Ascending aorta (tissue), 2 donors: ENCODE measurements around the gene PDE9A. TPM values are rescaled to one million over a fixed set of nuclear protein-coding genes. Genes with fewer than 3 reads are reported as not detected.

Experiments used
- DNase-seq, 2 donors: peaks; one replicate each; pipeline ENCODE4 v3.0.0-alpha.2; 2019; ENCODE audit warnings: low spot score in 2 of 2
- H3K27ac ChIP-seq, 2 donors: fragments of 200-600 bp; sonication (generic); one replicate each; pipeline ENCODE4 v1.5.1; 2016 to 2017; ENCODE audit warnings: mild to moderate bottlenecking in 1 of 2
- H3K27me3 ChIP-seq: fragments of 200-600 bp; sonication (generic); one replicate; pipeline ENCODE4 v1.5.1; 2017
- H3K36me3 ChIP-seq, 2 donors: fragments of 200-600 bp; sonication (generic); one replicate each; pipeline ENCODE4 v1.5.1; 2016
- H3K4me1 ChIP-seq, 2 donors: fragments of 200-600 bp; sonication (generic); one replicate each; pipeline ENCODE4 v1.5.1; 2016 to 2017; ENCODE audit warnings: mild to moderate bottlenecking in 1 of 2
- H3K4me3 ChIP-seq, 2 donors: fragments of 200-600 bp; sonication (generic); one replicate each; pipeline ENCODE4 v1.5.1; 2016 to 2017; ENCODE audit warnings: mild to moderate bottlenecking in 1 of 2
- H3K9me3 ChIP-seq, 2 donors: fragments of 200-600 bp; sonication (generic); one replicate each; pipeline ENCODE4 v1.5.1; 2016
- CTCF ChIP-seq, 3 experiments: fragments of 200-600 bp in 2 of 3; fragments of 450-650 bp in 1 of 3; sonication (generic) in 2 of 3; IDR thresholded peaks; one replicate each; pipeline ENCODE4 v1.5.1; 2016 to 2019; ENCODE audit warnings: antibody characterized with exemption in 3 of 3, mild to moderate bottlenecking in 1 of 3, moderate library complexity in 1 of 3
- intact Hi-C: fragments of 100-400 bp; cut with DNase I; formaldehyde crosslinking; loops from one replicate; pipeline ENCODE4 v1.15.1; 2023
- total RNA-seq: library from RNA; depleted of rRNA; stranded (reverse); fragments of >200 nt; gene quantifications from one replicate; pipeline ENCODE4 v1.1.0, GENCODE V29; 2016

PDE9A gene
- total RNA-seq, 1 donor from 2014 or later, result 2.2 TPM

- H3K36me3 ChIP-seq, result no peaks in the 10 kb centered on the region
- no peak overlapping the region for H3K27ac ChIP-seq
- H3K4me1 ChIP-seq, result no peaks in the 10 kb centered on the region
- no peak for TF ChIP-seq CTCF (IDR thresholded peaks at IDR 0.05)
- H3K9me3 ChIP-seq, result no peaks in the 10 kb centered on the region
- no peak for DNase-seq
- H3K27me3 ChIP-seq, result no peaks in the 10 kb centered on the region
- intact Hi-C loops, result no loop called here
- H3K4me3 ChIP-seq, result no peak overlapping the region
Measured at GRCh38 chr21:42676808-42677207, 23.4 kb downstream of the PDE9A start.

GRCh38 chr21:42677339-42678321 is 24.2 kb downstream of the PDE9A start:
- H3K4me1 ChIP-seq, result no peaks in the 10 kb centered on the region
- no peak overlapping the region for H3K27ac ChIP-seq
- no peak for TF ChIP-seq CTCF (IDR thresholded peaks at IDR 0.05)
- DNase-seq, result no peak
- no peaks in the 10 kb centered on the region for H3K36me3 ChIP-seq
- H3K9me3 ChIP-seq, result no peaks in the 10 kb centered on the region
- no peak overlapping the region for H3K4me3 ChIP-seq
- intact Hi-C loops, result no loop called here
- H3K27me3 ChIP-seq, result no peaks in the 10 kb centered on the region

- no peak for TF ChIP-seq CTCF (IDR thresholded peaks at IDR 0.05)
- Histone ChIP-seq H3K27ac (no peak overlapping the region), H3K27me3 (no peaks in the 10 kb centered on the region), H3K4me1 (no peaks in the 10 kb centered on the region), H3K9me3 (no peaks in the 10 kb centered on the region), H3K36me3 (no peaks in the 10 kb centered on the region), H3K4me3 (no peak overlapping the region)
- no peak for DNase-seq
- intact Hi-C loops, result no loop called here
Measured at GRCh38 chr21:42678618-42679295, 25.3 kb downstream of the PDE9A start.

GRCh38 chr21:42679319-42680057 is 26.1 kb downstream of the PDE9A start:
- Histone ChIP-seq H3K27me3 (no peaks in the 10 kb centered on the region), H3K27ac (no peak overlapping the region), H3K36me3 (no peaks in the 10 kb centered on the region), H3K9me3 (no peaks in the 10 kb centered on the region), H3K4me1 (no peaks in the 10 kb centered on the region), H3K4me3 (no peak overlapping the region)
- DNase-seq, result no peak
- intact Hi-C loops, result no loop called here
- TF ChIP-seq CTCF (IDR thresholded peaks at IDR 0.05), result no peak

- no peak for DNase-seq
- intact Hi-C loops, result no loop called here
- no peaks in the 10 kb centered on the region for H3K9me3 ChIP-seq
- TF ChIP-seq CTCF (IDR thresholded peaks at IDR 0.05), result no peak
- no peaks in the 10 kb centered on the region for H3K4me1 ChIP-seq
- no peaks in the 10 kb centered on the region for H3K36me3 ChIP-seq
- no peak overlapping the region for H3K4me3 ChIP-seq
- no peaks in the 10 kb centered on the region for H3K27me3 ChIP-seq
- no peak overlapping the region for H3K27ac ChIP-seq
Measured at GRCh38 chr21:42680058-42680330, 26.6 kb downstream of the PDE9A start.
